Glutamatergic neuron (in vitro differentiated cells): Measurements from ENCODE around the gene LAMP2. TPM values are rescaled to one million over a fixed set of nuclear protein-coding genes. Genes with fewer than 3 reads are reported as not detected.
A peak's percentile ranks its signal among the peaks of the same experiment; 100 is the strongest.

ENCODE experiments used
- DNase-seq: peaks from one replicate; pipeline ENCODE4 v3.0.0; 2022
- H3K27ac Mint-ChIP-seq: one replicate; pipeline ENCODE4 v1.8.0; 2020; ENCODE audit warnings: mild to moderate bottlenecking, mixed read lengths, inconsistent platforms; ENCODE audit not compliant: unreplicated experiment
- H3K27me3 Mint-ChIP-seq: one replicate; pipeline ENCODE4 v1.8.0; 2020; ENCODE audit warnings: mild to moderate bottlenecking, moderate library complexity, mixed read lengths, inconsistent platforms; ENCODE audit not compliant: unreplicated experiment
- H3K36me3 Mint-ChIP-seq: one replicate; pipeline ENCODE4 v1.8.0; 2020; ENCODE audit warnings: mild to moderate bottlenecking, mixed read lengths, inconsistent platforms; ENCODE audit not compliant: unreplicated experiment
- H3K4me1 Mint-ChIP-seq: one replicate; pipeline ENCODE4 v1.8.0; 2020; ENCODE audit warnings: mild to moderate bottlenecking, low read depth, mixed read lengths, inconsistent platforms; ENCODE audit not compliant: unreplicated experiment
- H3K4me3 Mint-ChIP-seq: one replicate; pipeline ENCODE4 v1.8.0; 2020; ENCODE audit warnings: mild to moderate bottlenecking, mixed read lengths, inconsistent platforms; ENCODE audit not compliant: unreplicated experiment
- H3K9me3 Mint-ChIP-seq: one replicate; pipeline ENCODE4 v1.8.0; 2020; ENCODE audit warnings: mild to moderate bottlenecking, moderate library complexity, mixed read lengths, inconsistent platforms; ENCODE audit not compliant: unreplicated experiment
- CTCF ChIP-seq: fragments of 200-600 bp; sonication (generic); IDR thresholded peaks from one replicate; pipeline ENCODE4 v1.5.0; 2021; ENCODE audit not compliant: partially characterized antibody, unreplicated experiment
- total RNA-seq: library from RNA; stranded (reverse); fragmentation: NEBNext Ultra II Directional; extraction: Animal tissue kit (Norgen Biotek cat#: 25700); gene quantifications from one replicate; pipeline ENCODE4 v1.2.1, GENCODE V29; 2021; ENCODE audit not compliant: unreplicated experiment

The LAMP2 gene
- total RNA-seq, 1 donor from 2014 or later = 48.9 TPM

- no peaks in the 10 kb centered on the region for H3K4me1 Mint-ChIP-seq
- H3K36me3 Mint-ChIP-seq = no peaks in the 10 kb centered on the region
- no peak overlapping the region for H3K4me3 Mint-ChIP-seq
- no peak for TF ChIP-seq CTCF
- H3K27me3 Mint-ChIP-seq = no peaks in the 10 kb centered on the region
- DNase-seq = no peak
- H3K27ac Mint-ChIP-seq = no peak overlapping the region
- H3K9me3 Mint-ChIP-seq = peaks cover 2% of the 10 kb centered on the region
Measured at GRCh38 chrX:120401301-120401700, 67.8 kb downstream of the LAMP2 start.

- H3K4me1 Mint-ChIP-seq = no peaks in the 10 kb centered on the region
- DNase-seq = no peak
- peak; percentile 14 for TF ChIP-seq CTCF
- H3K27me3 Mint-ChIP-seq = no peaks in the 10 kb centered on the region
- no peak overlapping the region for H3K27ac Mint-ChIP-seq
- no peak overlapping the region for H3K4me3 Mint-ChIP-seq
- H3K9me3 Mint-ChIP-seq = peaks cover 2% of the 10 kb centered on the region
- no peaks in the 10 kb centered on the region for H3K36me3 Mint-ChIP-seq
Measured at GRCh38 chrX:120380699-120381098, 88.4 kb downstream of the LAMP2 start.

GRCh38 chrX:120379937-120380681 lies 89.0 kb downstream of the LAMP2 start:
- no peak overlapping the region for H3K4me3 Mint-ChIP-seq
- no peaks in the 10 kb centered on the region for H3K27me3 Mint-ChIP-seq
- no peak for DNase-seq
- no peak for TF ChIP-seq CTCF
- no peaks in the 10 kb centered on the region for H3K36me3 Mint-ChIP-seq
- no peak overlapping the region for H3K27ac Mint-ChIP-seq
- no peaks in the 10 kb centered on the region for H3K4me1 Mint-ChIP-seq
- peaks cover 2% of the 10 kb centered on the region for H3K9me3 Mint-ChIP-seq

- Mint-ChIP-seq H3K36me3 (no peaks in the 10 kb centered on the region), H3K4me3 (no peak overlapping the region), H3K27me3 (no peaks in the 10 kb centered on the region), H3K9me3 (peaks cover 2% of the 10 kb centered on the region), H3K27ac (no peak overlapping the region), H3K4me1 (no peaks in the 10 kb centered on the region)
- no peak for DNase-seq
- TF ChIP-seq CTCF = no peak
Measured at GRCh38 chrX:120378570-120378969, 90.5 kb downstream of the LAMP2 start.

Other genes starting within 250 kb of the LAMP2 start
- 24.3 TPM for gene ZBTB33, start 218.5 kb downstream of the LAMP2 start, total RNA-seq
- 7.6 TPM for gene TMEM255A, start 157.8 kb downstream of the LAMP2 start, total RNA-seq
- gene ATP1B4, start 107.2 kb downstream of the LAMP2 start, total RNA-seq = not detected
- gene CUL4B, start 91.7 kb upstream of the LAMP2 start, total RNA-seq = 33.0 TPM
- gene MCTS1, start 134.8 kb upstream of the LAMP2 start, total RNA-seq = 54.9 TPM
- 10.2 TPM for gene C1GALT1C1, start 160.8 kb upstream of the LAMP2 start, total RNA-seq